ENCODE measurements around the gene PCDHA6.
"Not testable (repeated sequence)": the region's sequence is repeated elsewhere in the genome, so short reads cannot be mapped to it uniquely, and the experiment has no call there.

Gene PCDHA6

DNA sequence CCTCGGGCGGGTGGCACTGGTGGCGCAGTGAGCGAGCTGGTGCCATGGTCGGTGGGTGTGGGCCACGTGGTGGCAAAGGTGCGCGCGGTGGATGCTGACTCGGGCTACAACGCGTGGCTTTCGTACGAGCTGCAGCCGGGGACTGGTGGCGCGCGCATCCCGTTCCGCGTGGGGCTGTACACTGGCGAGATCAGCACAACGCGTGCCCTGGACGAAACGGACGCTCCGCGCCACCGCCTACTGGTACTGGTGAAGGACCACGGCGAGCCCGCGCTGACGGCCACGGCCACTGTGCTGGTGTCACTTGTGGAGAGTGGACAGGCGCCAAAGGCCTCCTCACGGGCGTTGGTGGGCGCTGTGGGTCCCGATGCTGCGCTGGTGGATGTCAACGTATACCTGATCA, 18.9 kb upstream of the PCDHA6 start:
- no peak for DNase-seq (ENCODE audit: low read depth in 2 of 2, low spot score in 1 of 2)

DNA sequence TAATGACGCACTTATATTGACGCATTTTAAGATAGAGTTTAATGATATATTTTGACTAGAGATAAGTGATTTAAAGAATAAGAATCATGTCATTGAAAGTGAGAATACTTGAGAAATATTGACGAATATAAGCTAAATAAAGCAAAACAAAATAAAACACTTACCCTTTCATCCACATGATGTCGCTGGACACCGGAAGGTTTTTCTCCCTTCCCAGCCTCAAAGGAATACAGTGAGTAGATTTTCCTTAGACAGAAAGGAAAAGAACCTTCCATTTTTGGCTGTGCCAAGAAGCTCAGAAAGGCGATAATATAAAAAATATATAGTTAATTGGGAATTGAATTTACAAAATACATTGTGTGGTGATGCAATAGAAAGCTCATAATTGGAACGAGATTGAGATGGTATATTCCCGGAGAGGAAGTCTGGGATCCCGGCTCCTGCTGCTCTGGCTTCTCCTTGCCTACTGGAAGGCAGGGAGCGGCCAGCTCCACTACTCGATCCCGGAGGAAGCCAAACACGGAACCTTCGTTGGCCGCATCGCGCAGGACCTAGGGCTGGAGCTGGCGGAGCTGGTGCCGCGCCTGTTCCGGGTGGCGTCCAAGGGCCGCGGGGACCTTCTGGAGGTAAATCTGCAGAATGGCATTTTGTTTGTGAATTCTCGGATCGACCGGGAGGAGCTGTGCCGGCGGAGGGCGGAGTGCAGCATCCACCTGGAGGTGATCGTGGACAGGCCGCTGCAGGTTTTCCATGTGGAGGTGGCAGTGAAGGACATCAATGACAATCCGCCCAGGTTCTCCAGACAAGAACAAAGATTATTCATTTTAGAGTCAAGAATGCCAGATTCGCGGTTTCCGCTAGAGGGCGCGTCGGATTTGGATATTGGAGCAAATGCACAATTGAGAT, 6.1 kb upstream of the PCDHA6 start, which contains the start of gene PCDHA5:
Gene PCDHA5 (plus strand): TSS at position 239 of the 906 bp plus-strand sequence.
- no peak for DNase-seq (ENCODE audit: low read depth in 2 of 2, low spot score in 1 of 2)

DNA sequence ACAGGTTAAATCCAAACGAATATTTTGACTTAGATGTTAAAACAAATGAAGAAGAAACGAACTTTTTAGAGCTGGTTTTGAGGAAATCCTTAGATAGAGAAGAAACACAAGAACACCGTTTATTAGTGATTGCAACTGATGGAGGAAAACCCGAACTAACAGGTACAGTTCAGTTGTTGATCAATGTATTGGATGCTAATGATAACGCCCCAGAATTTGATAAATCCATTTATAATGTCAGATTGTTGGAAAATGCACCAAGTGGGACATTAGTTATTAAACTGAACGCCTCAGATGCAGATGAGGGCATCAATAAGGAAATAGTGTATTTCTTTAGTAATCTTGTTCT, 5.5 kb upstream of the PCDHA6 start:
- DNase-seq (ENCODE audit: low read depth in 2 of 2, low spot score in 1 of 2) = no peak

DNA sequence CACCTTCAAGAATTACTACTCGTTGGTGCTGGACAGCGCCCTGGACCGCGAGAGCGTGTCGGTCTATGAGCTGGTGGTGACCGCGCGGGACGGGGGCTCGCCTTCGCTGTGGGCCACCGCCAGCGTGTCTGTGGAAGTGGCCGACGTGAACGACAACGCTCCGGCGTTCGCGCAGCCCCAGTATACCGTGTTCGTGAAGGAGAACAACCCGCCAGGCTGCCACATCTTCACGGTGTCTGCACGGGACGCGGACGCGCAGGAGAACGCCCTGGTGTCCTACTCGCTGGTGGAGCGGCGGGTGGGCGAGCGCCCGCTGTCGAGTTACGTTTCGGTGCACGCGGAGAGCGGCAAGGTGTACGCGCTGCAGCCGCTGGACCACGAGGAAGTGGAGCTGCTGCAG, 4.8 kb upstream of the PCDHA6 start:
- DNase-seq (ENCODE audit: low read depth in 2 of 2, low spot score in 1 of 2) = not testable (repeated sequence)

DNA sequence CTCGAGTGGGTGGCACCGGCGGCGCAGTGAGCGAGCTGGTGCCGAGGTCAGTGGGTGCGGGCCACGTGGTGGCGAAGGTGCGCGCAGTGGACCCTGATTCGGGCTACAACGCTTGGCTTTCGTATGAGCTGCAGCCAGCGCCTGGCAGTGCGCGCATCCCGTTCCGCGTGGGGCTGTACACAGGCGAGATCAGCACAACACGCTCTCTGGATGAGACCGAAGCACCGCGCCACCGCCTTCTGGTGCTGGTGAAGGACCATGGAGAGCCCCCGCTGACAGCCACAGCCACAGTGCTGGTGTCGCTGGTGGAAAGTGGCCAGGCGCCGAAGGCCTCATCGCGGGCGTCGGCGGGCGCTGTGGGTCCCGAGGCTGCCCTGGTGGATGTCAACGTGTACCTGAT, 4.3 kb upstream of the PCDHA6 start:
- DNase-seq (ENCODE audit: low read depth in 2 of 2, low spot score in 1 of 2) = no peak

DNA sequence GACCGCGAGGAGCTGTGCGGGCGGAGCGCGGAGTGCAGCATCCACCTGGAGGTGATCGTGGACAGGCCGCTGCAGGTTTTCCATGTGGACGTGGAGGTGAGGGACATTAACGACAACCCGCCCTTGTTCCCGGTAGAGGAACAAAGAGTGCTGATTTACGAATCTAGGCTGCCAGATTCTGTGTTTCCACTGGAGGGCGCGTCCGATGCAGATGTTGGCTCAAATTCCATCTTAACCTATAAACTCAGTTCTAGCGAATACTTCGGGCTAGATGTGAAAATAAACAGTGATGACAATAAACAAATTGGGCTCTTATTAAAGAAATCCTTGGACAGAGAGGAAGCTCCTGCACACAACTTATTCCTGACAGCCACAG, 590 bp downstream of the PCDHA6 start:
- no peak for DNase-seq (ENCODE audit: low read depth in 2 of 2, low spot score in 1 of 2)

DNA sequence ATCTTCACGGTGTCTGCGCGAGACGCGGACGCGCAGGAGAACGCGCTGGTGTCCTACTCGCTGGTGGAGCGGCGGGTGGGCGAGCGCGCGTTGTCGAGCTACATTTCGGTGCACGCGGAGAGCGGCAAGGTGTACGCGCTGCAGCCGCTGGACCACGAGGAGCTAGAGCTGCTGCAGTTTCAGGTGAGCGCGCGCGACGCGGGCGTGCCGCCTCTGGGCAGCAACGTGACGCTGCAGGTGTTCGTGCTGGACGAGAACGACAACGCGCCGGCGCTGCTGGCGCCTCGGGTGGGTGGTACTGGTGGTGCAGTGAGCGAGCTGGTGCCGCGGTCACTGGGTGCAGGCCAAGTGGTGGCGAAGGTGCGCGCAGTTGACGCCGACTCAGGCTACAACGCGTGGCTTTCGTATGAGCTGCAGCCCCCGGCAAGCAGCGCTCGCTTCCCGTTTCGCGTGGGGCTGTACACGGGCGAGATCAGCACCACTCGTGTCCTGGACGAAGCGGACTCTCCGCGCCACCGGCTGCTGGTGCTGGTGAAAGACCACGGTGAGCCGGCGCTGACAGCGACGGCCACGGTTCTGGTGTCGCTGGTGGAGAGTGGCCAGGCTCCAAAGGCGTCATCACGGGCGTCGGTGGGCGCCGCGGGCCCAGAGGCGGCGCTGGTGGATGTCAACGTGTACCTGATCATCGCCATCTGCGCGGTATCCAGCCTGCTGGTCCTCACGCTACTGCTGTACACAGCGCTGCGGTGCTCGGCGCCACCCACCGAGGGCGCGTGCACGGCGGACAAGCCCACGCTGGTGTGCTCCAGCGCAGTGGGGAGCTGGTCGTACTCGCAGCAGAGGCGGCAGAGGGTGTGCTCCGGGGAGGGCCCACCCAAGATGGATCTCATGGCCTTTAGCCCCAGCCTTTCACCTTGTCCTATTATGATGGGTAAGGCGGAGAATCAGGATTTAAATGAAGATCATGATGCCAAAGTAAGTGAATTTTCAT, 2.0 kb downstream of the PCDHA6 start:
- DNase-seq (ENCODE audit: low read depth in 2 of 2, low spot score in 1 of 2) = not testable (repeated sequence)

DNA sequence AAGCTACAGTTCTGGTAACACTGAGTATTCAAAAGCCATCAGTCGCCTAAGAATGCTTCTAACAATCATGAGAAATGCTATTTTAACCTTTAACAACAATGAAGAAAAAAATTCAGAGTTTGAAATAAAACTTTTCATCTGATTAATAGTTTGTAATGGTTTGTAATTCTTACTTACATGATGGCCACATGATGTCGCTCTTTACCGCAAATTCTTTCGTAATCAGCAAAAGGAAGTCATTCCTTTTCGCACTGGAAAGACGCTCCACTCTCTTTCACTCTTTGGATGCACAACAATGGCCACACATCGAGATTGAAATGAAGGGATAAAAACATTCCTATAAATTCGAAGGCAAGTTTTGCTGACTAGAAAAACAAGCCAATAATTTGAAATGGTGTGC, 6.2 kb downstream of the PCDHA6 start, which contains the start of gene PCDHA7:
Gene PCDHA7 (plus strand): TSS at position 277 of the 400 bp plus-strand sequence. CDS start 115 bp downstream, at position 392.
- DNase-seq (ENCODE audit: low read depth in 2 of 2, low spot score in 1 of 2) = no peak

DNA sequence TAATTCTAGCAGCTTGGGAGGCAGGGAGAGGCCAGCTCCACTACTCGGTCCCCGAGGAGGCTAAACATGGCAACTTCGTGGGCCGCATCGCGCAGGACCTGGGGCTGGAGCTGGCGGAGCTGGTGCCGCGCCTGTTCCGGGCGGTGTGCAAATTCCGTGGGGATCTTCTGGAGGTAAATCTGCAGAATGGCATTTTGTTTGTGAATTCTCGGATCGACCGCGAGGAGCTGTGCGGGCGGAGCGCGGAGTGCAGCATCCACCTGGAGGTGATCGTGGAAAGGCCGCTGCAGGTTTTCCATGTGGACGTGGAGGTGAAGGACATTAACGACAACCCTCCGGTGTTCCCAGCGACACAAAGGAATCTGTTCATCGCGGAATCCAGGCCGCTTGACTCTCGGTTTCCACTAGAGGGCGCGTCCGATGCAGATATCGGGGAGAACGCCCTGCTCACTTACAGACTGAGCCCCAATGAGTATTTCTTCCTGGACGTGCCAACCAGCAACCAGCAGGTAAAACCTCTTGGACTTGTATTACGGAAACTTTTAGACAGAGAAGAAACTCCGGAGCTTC, 6.8 kb downstream of the PCDHA6 start:
- DNase-seq (ENCODE audit: low read depth in 2 of 2, low spot score in 1 of 2) = not testable (repeated sequence)

DNA sequence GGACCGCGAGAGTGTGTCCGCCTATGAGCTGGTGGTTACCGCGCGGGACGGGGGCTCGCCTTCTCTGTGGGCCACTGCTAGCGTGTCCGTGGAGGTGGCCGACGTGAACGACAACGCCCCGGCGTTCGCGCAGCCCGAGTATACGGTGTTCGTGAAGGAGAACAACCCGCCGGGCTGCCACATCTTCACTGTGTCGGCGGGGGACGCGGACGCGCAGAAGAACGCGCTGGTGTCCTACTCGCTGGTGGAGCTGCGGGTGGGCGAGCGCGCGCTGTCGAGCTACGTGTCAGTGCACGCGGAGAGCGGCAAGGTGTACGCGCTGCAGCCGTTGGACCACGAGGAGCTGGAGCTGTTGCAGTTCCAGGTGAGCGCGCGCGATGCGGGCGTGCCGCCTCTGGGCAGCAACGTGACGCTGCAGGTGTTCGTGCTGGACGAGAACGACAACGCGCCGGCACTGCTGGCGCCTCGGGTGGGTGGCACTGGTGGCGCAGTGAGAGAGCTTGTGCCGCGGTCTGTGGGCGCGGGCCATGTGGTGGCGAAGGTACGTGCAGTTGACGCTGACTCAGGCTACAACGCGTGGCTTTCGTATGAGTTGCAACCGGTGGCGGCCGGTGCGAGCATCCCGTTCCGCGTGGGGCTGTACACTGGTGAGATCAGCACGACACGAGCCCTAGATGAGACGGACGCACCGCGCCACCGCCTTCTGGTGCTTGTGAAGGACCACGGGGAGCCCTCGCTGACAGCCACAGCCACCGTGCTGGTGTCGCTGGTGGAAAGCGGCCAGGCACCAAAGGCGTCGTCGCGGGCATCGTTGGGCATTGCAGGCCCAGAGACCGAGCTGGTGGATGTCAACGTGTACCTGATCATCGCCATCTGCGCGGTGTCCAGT, 8.1 kb downstream of the PCDHA6 start:
- DNase-seq (ENCODE audit: low read depth in 2 of 2, low spot score in 1 of 2) = no peak

DNA sequence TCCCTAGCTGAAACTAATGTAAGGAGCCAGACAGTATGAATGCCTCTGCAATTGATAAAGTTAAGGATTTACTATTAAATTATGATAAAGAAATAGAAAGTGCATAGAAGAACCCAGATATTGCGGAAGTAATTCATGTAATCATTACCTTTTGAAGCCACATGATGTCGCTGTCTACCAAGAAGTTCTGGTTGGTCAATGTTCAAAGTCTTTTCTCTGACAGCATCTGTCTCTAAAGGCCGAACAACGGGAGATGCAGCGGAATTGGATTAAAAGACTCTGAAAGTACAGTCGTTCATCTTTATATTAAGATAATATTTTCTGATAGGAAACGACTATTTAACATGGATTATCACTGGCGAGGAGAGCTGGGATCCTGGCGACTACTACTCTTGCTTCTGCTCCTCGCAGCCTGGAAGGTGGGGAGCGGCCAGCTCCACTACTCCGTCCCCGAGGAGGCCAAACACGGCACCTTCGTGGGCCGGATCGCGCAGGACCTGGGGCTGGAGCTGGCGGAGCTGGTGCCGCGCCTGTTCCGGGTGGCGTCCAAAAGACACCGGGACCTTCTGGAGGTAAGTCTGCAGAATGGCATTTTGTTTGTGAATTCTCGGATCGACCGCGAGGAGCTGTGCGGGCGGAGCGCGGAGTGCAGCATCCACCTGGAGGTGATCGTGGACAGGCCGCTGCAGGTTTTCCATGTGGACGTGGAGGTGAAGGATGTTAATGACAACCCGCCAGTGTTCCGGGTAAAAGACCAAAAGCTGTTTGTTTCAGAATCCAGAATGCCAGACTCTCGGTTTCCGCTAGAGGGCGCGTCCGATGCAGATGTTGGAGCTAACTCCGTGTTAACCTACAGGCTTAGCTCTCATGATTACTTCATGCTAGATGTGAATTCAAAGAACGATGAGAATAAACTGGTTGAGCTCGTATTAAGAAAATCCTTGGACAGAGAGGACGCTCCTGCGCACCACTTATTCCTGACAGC, 13.5 kb downstream of the PCDHA6 start, which contains the start of gene PCDHA8:
Gene PCDHA8 (plus strand): TSS at position 210 of the 985 bp plus-strand sequence. CDS start 135 bp downstream, at position 345.
- DNase-seq (ENCODE audit: low read depth in 2 of 2, low spot score in 1 of 2) = no peak

DNA sequence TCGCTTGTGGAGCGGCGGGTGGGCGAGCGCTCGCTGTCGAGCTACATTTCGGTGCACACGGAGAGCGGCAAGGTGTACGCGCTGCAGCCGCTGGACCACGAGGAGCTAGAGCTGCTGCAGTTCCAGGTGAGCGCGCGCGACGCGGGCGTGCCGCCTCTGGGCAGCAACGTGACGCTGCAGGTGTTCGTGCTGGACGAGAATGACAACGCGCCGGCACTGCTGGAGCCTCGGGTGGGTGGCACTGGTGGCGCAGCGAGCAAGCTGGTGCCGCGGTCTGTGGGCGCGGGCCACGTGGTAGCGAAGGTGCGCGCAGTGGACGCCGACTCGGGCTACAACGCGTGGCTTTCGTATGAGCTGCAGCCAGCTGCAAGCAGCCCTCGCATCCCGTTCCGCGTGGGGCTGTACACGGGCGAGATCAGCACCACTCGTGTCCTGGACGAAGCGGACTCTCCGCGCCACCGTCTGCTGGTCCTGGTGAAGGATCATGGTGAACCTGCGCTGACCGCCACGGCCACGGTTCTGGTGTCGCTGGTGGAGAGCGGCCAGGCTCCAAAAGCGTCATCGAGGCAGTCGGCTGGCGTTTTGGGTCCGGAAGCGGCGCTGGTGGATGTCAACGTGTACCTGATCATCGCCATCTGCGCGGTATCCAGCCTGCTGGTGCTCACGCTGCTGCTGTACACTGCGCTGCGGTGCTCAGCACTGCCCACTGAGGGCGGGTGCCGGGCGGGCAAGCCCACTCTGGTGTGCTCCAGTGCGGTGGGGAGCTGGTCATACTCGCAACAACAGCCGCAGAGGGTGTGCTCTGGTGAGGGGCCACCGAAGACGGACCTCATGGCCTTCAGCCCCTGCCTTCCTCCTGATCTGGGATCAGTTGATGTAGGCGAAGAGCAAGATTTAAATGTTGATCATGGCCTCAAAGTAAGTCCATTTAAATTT, 15.3 kb downstream of the PCDHA6 start:
- DNase-seq (ENCODE audit: low read depth in 2 of 2, low spot score in 1 of 2) = no peak

DNA sequence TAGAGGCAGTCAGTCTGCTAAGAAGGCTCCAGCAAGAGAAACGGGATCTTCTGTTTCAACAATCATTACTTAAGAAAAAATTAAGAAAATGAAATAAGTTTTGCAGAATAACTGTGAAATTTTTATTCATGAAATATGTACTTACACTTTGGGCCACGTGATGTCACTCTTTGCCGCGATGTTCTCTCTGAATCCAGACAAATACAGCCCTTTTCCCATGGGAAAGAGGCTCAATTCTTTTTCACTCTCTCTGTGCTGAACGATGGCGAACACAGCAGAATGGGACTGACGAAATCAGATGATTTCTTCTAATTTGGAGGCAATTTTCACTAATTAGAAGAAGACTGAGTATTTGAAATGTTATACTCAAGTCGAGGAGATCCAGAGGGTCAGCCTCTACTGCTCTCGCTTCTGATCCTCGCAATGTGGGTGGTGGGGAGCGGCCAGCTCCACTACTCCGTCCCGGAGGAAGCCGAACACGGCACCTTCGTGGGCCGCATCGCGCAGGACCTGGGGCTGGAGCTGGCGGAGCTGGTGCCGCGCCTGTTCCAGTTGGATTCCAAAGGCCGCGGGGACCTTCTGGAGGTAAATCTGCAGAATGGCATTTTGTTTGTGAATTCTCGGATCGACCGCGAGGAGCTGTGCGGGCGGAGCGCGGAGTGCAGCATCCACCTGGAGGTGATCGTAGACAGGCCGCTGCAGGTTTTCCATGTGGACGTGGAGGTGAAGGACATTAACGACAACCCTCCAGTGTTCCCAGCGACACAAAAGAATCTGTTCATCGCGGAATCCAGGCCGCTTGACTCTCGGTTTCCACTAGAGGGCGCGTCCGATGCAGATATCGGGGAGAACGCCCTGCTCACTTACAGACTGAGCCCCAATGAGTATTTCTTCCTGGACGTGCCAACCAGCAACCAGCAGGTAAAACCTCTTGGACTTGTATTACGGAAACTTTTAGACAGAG, 20.7 kb downstream of the PCDHA6 start, which contains the start of gene PCDHA9:
Gene PCDHA9 (plus strand): TSS at position 244 of the 964 bp plus-strand sequence. CDS start 114 bp downstream, at position 358.
- DNase-seq (ENCODE audit: low read depth in 2 of 2, low spot score in 1 of 2) = not testable (repeated sequence)

DNA sequence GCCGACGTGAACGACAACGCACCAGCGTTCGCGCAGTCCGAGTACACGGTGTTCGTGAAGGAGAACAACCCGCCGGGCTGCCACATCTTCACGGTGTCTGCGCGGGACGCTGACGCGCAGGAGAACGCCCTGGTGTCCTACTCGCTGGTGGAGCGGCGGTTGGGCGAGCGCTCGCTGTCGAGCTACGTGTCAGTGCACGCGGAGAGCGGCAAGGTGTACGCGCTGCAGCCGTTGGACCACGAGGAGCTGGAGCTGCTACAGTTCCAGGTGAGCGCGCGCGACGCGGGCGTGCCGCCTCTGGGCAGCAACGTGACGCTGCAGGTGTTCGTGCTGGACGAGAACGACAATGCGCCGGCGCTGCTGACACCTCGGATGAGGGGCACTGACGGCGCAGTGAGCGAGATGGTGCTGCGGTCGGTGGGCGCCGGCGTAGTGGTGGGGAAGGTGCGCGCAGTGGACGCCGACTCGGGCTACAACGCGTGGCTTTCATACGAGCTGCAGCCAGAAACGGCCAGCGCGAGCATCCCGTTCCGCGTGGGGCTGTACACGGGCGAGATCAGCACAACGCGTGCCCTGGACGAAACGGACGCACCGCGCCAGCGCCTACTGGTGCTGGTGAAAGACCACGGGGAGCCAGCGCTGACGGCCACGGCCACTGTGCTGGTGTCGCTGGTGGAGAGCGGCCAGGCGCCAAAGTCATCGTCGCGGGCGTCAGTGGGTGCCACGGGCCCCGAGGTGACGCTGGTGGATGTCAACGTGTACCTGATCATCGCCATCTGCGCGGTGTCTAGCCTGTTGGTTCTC, 22.3 kb downstream of the PCDHA6 start:
- not testable (repeated sequence) for DNase-seq (ENCODE audit: low read depth in 2 of 2, low spot score in 1 of 2)

DNA sequence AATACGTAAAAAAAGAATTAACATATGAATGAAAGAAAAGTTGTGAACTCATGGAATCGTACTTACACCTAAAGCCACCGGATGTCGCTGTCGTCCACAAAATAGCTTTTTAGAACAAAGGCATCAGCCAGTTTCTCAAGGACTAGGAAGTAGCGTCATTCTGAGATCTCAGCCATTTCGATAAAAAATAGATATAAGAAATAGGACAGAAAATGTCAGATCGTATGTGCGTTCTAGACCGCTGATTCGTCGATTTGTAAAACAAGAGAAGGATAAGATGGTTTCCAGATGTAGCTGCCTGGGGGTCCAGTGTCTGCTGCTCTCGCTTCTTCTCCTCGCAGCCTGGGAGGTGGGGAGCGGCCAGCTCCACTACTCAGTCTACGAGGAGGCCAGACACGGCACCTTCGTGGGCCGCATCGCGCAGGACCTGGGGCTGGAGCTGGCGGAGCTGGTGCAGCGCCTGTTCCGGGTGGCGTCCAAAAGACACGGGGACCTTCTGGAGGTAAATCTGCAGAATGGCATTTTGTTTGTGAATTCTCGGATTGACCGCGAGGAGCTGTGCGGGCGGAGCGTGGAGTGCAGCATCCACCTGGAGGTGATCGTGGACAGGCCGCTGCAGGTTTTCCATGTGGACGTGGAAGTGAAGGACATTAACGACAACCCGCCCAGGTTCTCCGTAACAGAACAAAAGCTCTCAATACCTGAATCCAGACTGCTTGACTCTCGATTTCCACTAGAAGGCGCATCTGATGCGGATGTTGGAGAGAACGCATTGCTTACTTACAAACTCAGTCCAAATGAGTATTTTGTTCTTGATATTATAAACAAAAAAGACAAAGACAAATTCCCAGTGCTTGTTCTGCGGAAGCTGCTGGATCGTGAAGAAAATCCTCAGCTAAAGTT, 28.3 kb downstream of the PCDHA6 start, which contains the start of gene PCDHA10:
Gene PCDHA10 (plus strand): TSS at position 126 of the 903 bp plus-strand sequence. CDS start 152 bp downstream, at position 278.
- no peak for DNase-seq (ENCODE audit: low read depth in 2 of 2, low spot score in 1 of 2)

All from stimulated activated CD8-positive, alpha-beta memory T cell treated with anti-CD3 and anti-CD28 coated beads, Interleukin-4, amount 100 ng/mL, for 4 hours (primary cell).